IMR-90 (cell line): ENCODE data around the gene CHD6. TPM values are rescaled to one million over a fixed set of nuclear protein-coding genes. Genes with fewer than 3 reads are reported as not detected.

Experiments
- ATAC-seq: fragments of 200-7000 bp; cut with Tn5 transposase; 2 replicates; pipeline ENCODE4 v1.9.1; 2020; ENCODE audit warnings: low read depth, mild to moderate bottlenecking, moderate library complexity
- BruUV-seq: library from RNA; stranded (reverse); fragments of 400-500 nt; replicated peaks from 2 replicates; lab custom pipeline; 2021; lab: Mats Ljungman, UMichigan
- CTCF ChIA-PET: fragments of 300-600 bp; formaldehyde crosslinking; extraction: SDS; loops from one replicate; lab custom pipeline; 2021; ENCODE audit warnings: antibody characterized with exemption; lab: Yijun Ruan, JAX
- POLR2A ChIA-PET: fragments of 300-600 bp; sonication (Branson Sonifier 250); formaldehyde crosslinking; loops from one replicate; lab custom pipeline; 2022; ENCODE audit warnings: antibody characterized with exemption; ENCODE audit not compliant: unreplicated experiment; lab: Charles Lee
- DNase-seq: peaks from one replicate; pipeline ENCODE4 v3.0.0; 2013
- H2AFZ ChIP-seq: replicated peaks from 2 replicates; pipeline ENCODE3; 2013; ENCODE audit warnings: low read length, mild to moderate bottlenecking; ENCODE audit not compliant: poor library complexity
- H2AK5ac ChIP-seq: 2 replicates; pipeline ENCODE4 v1.6.1; 2013; ENCODE audit warnings: low read depth, low read length, inconsistent platforms
- H2AK9ac ChIP-seq: replicated peaks from 2 replicates; pipeline ENCODE3; 2013; ENCODE audit warnings: mild to moderate bottlenecking, low read depth, low read length, moderate library complexity; ENCODE audit not compliant: poor library complexity
- H2BK120ac ChIP-seq: 2 replicates; pipeline ENCODE4 v1.6.1; 2013; ENCODE audit warnings: low read depth, low read length, inconsistent platforms
- H2BK15ac ChIP-seq: 3 replicates; pipeline ENCODE4 v1.6.1; 2013; ENCODE audit warnings: low read depth, low read length, inconsistent platforms
- H2BK20ac ChIP-seq: 2 replicates; pipeline ENCODE4 v1.6.1; 2013; ENCODE audit warnings: low read depth, mild to moderate bottlenecking, inconsistent platforms, low read length, moderate library complexity
- H2BK5ac ChIP-seq: 2 replicates; pipeline ENCODE4 v1.6.1; 2013; ENCODE audit warnings: mild to moderate bottlenecking, low read depth, low read length, inconsistent platforms; ENCODE audit not compliant: poor library complexity, severe bottlenecking
- H3K14ac ChIP-seq: replicated peaks from 2 replicates; pipeline ENCODE4 v1.6.1; 2013; ENCODE audit warnings: low read depth, low read length, inconsistent platforms
- H3K18ac ChIP-seq: 2 replicates; pipeline ENCODE4 v1.6.1; 2013; ENCODE audit warnings: low read depth, low read length, control low read depth
- H3K23ac ChIP-seq: 2 replicates; pipeline ENCODE4 v1.6.1; 2013; ENCODE audit warnings: low read depth, low read length, inconsistent platforms
- H3K27ac ChIP-seq: 2 replicates; pipeline ENCODE4 v1.5.1; 2013; ENCODE audit warnings: mild to moderate bottlenecking, control low read depth, low read length; ENCODE audit not compliant: insufficient read depth
- H3K27me3 ChIP-seq: 2 replicates; pipeline ENCODE4 v1.6.1; 2013; ENCODE audit warnings: low read length; ENCODE audit not compliant: control insufficient read depth, insufficient read depth
- H3K36me3 ChIP-seq: 2 replicates; pipeline ENCODE4 v1.6.1; 2013; ENCODE audit warnings: low read length, mixed read lengths; ENCODE audit not compliant: control insufficient read depth, insufficient read depth
- H3K4ac ChIP-seq: 2 replicates; pipeline ENCODE4 v1.6.1; 2013; ENCODE audit warnings: low read depth, low read length, inconsistent platforms
- H3K4me1 ChIP-seq: 2 replicates; pipeline ENCODE4 v1.6.1; 2013; ENCODE audit warnings: low read length, mixed read lengths; ENCODE audit not compliant: control insufficient read depth, insufficient read depth
- H3K4me2 ChIP-seq: 2 replicates; pipeline ENCODE4 v1.6.1; 2013; ENCODE audit warnings: low read depth, mild to moderate bottlenecking, control low read depth, low read length, moderate library complexity
- H3K4me3 ChIP-seq: 2 replicates; pipeline ENCODE4 v1.5.1; 2013; ENCODE audit warnings: low read depth, mild to moderate bottlenecking, control low read depth, low read length, moderate library complexity; ENCODE audit not compliant: insufficient read depth
- H3K56ac ChIP-seq: 2 replicates; pipeline ENCODE4 v1.6.1; 2013; ENCODE audit warnings: low read length, inconsistent platforms; ENCODE audit not compliant: insufficient read depth; ENCODE audit errors: extremely low read depth
- H3K79me1 ChIP-seq, 2 experiments: 2 replicates each; pipeline ENCODE4 v1.6.1; 2013; ENCODE audit warnings: low read length in 2 of 2, inconsistent platforms in 1 of 2, low read depth in 1 of 2
- H3K9ac ChIP-seq: 2 replicates; pipeline ENCODE4 v1.6.1; 2013; ENCODE audit warnings: low read depth, low read length, control low read depth
- H3K9me1 ChIP-seq: 2 replicates; pipeline ENCODE4 v1.6.1; 2013; ENCODE audit warnings: low read length, inconsistent platforms; ENCODE audit not compliant: insufficient read depth
- H3K9me3 ChIP-seq: 2 replicates; pipeline ENCODE4 v1.6.1; 2013; ENCODE audit warnings: low read length; ENCODE audit not compliant: control insufficient read depth, insufficient read depth
- H4K20me1 ChIP-seq: 2 replicates; pipeline ENCODE4 v1.6.1; 2013; ENCODE audit warnings: low read length, inconsistent platforms; ENCODE audit not compliant: insufficient read depth
- H4K5ac ChIP-seq: 2 replicates; pipeline ENCODE4 v1.6.1; 2013; ENCODE audit warnings: mild to moderate bottlenecking, low read depth, low read length, control low read depth
- H4K8ac ChIP-seq, 2 experiments: 2 replicates each; pipeline ENCODE4 v1.6.1; 2013; ENCODE audit warnings: low read depth in 2 of 2, low read length in 2 of 2, control low read depth in 1 of 2, inconsistent platforms in 1 of 2
- H4K91ac ChIP-seq: 2 replicates; pipeline ENCODE4 v1.6.1; 2013; ENCODE audit warnings: low read depth, low read length, inconsistent platforms; ENCODE audit not compliant: insufficient read depth
- CEBPB ChIP-seq: IDR thresholded peaks from 2 replicates; pipeline ENCODE4 v1.6.1; 2012; ENCODE audit warnings: low read depth, low read length, improper control_type of control experiment
- CHD1 ChIP-seq: IDR thresholded peaks from 2 replicates; pipeline ENCODE4 v1.6.1; 2012; ENCODE audit warnings: low read depth, low read length, improper control_type of control experiment
- ELK1 ChIP-seq: fragments of 150-350 bp; IDR thresholded peaks from 2 replicates; pipeline ENCODE4 v1.6.1; 2016; ENCODE audit warnings: low read depth, mild to moderate bottlenecking, low read length, moderate library complexity, borderline replicate concordance
- FOS ChIP-seq: fragments of 150-350 bp; IDR thresholded peaks from 2 replicates; pipeline ENCODE4 v1.6.1; 2016; ENCODE audit warnings: low read depth, low read length
- MAFK ChIP-seq: IDR thresholded peaks from 2 replicates; pipeline ENCODE4 v1.6.1; 2012; ENCODE audit warnings: low read depth, low read length, improper control_type of control experiment
- MAZ ChIP-seq: IDR thresholded peaks from 2 replicates; pipeline ENCODE4 v1.6.1; 2012; ENCODE audit warnings: low read depth, mild to moderate bottlenecking, low read length, improper control_type of control experiment, moderate library complexity, borderline replicate concordance
- MXI1 ChIP-seq: IDR thresholded peaks from 2 replicates; pipeline ENCODE4 v1.6.1; 2012; ENCODE audit warnings: low read depth, mild to moderate bottlenecking, low read length, moderate library complexity, borderline replicate concordance
- NFE2L2 ChIP-seq: fragments of 150-350 bp; IDR thresholded peaks from 2 replicates; pipeline ENCODE4 v1.6.1; 2016; ENCODE audit warnings: low read depth, mild to moderate bottlenecking, low read length
- POLR2A ChIP-seq: IDR thresholded peaks from 2 replicates; pipeline ENCODE4 v1.6.1; 2012; ENCODE audit warnings: mild to moderate bottlenecking, low read depth, low read length
- RCOR1 ChIP-seq: IDR thresholded peaks from 2 replicates; pipeline ENCODE4 v1.6.1; 2012; ENCODE audit warnings: mild to moderate bottlenecking, low read length, improper control_type of control experiment; ENCODE audit not compliant: insufficient replicate concordance
- RFX5 ChIP-seq: IDR thresholded peaks from 2 replicates; pipeline ENCODE4 v1.8.0; 2012; ENCODE audit warnings: low read depth, mild to moderate bottlenecking, low read length, moderate library complexity
- SMC3 ChIP-seq: fragments of 150-350 bp; IDR thresholded peaks from 2 replicates; pipeline ENCODE4 v1.6.1; 2016; ENCODE audit warnings: low read depth, mild to moderate bottlenecking, antibody characterized with exemption, low read length, moderate library complexity
- USF2 ChIP-seq: fragments of 150-350 bp; IDR thresholded peaks from 2 replicates; pipeline ENCODE4 v1.6.1; 2017; ENCODE audit warnings: mild to moderate bottlenecking, antibody characterized with exemption, low read length, low read depth
- WGBS, 2 experiments: methylation state at CpG; one replicate each; pipeline versions ENCODE4 v1.1.5 to v1.1.7; 2013; ENCODE audit warnings: missing lambda C conversion rate in 2 of 2; ENCODE audit not compliant: insufficient read length in 1 of 2; ENCODE audit errors: extremely low coverage in 2 of 2; 5-methylcytosine and 5-hydroxymethylcytosine counted together
- dilution Hi-C: fragments of 300-500 bp; cut with HindIII; formaldehyde crosslinking; loops from one replicate; pipeline ENCODE4 v1.14.3; 2018; ENCODE audit warnings: low sequenced_read_pairs; ENCODE audit not compliant: unreplicated experiment
- in situ Hi-C: fragments of 300-500 bp; cut with MboI; formaldehyde crosslinking; loops from 3 replicates; pipeline ENCODE4 v1.14.3; 2019; ENCODE audit warnings: low sequenced_read_pairs, inconsistent platforms, mixed read lengths
- intact Hi-C: fragments of 100-400 bp; cut with micrococcal nuclease; formaldehyde crosslinking; loops from 2 replicates; pipeline ENCODE4 v1.10.0; 2022
- polyA plus RNA-seq, 3 experiments: library from polyadenylated mRNA; depleted of rRNA; stranded (reverse); fragments of >200 nt; gene quantifications; 2 replicates each; pipeline ENCODE4 v1.2.3, GENCODE V29; 2012; ENCODE audit warnings: low replicate concordance in 1 of 3
- total RNA-seq: library from RNA; depleted of rRNA; stranded (reverse); fragments of >200 nt; gene quantifications from 2 replicates; pipeline ENCODE4 v1.2.3, GENCODE V29; 2012

Gene CHD6
- total and polyA plus RNA-seq, 2 of the 4 experiments (the other 2 are of a cell fraction): 8.8 to 26.7 TPM

GRCh38 chr20:41359541-41360011, 258.6 kb downstream of the CHD6 start:
- no peak overlapping the region for H3K14ac ChIP-seq
- no peaks in the 10 kb centered on the region for H3K36me3 ChIP-seq
- H4K20me1 ChIP-seq: no peaks in the 10 kb centered on the region
- ChIA-PET POLR2A (no interaction called here), CTCF (no interaction called here)
- no peak overlapping the region for H4K8ac ChIP-seq
- no peak overlapping the region for H2BK20ac ChIP-seq
- no peak overlapping the region for H2BK15ac ChIP-seq
- no peaks in the 10 kb centered on the region for H3K4me1 ChIP-seq
- H3K79me1 ChIP-seq: no peaks in the 10 kb centered on the region
- no peak overlapping the region; the same call in 1 of the 2 replicates for H2AK5ac ChIP-seq
- dilution Hi-C loops: no loop called here
- no peak overlapping the region for H2BK5ac ChIP-seq
- H3K4ac ChIP-seq: no peak overlapping the region
- no peak overlapping the region for H3K9ac ChIP-seq
- in situ Hi-C loops: no loop called here
- DNase-seq (no peak), ATAC-seq (no peak)
- no peaks in the 10 kb centered on the region for H3K9me3 ChIP-seq
- no peak overlapping the region for H3K18ac ChIP-seq
- intact Hi-C loops: no loop called here
- peaks cover 10% of the 10 kb centered on the region for H3K27me3 ChIP-seq
- no peak overlapping the region for H3K23ac ChIP-seq
- H3K27ac ChIP-seq: no peak overlapping the region
- no peak overlapping the region for H3K56ac ChIP-seq
- no peak overlapping the region for H4K91ac ChIP-seq
- H2BK120ac ChIP-seq: no peak overlapping the region
- H3K4me2 ChIP-seq: no peak overlapping the region
- no peaks in the 10 kb centered on the region for H3K9me1 ChIP-seq
- WGBS, 2 experiments: 100% methylated on average over 1 of the region's 9 CpGs; no CpG with 5 or more reads in 1 of the 2 experiments
- TF ChIP-seq FOS: no peak
- no peak for TF ChIP-seq USF2
- TF ChIP-seq CHD1: no peak
- no peak for TF ChIP-seq MAFK
- no peak for TF ChIP-seq MAZ
- TF ChIP-seq SMC3: no peak
- no peak for TF ChIP-seq CEBPB
- TF ChIP-seq NFE2L2: no peak
- TF ChIP-seq RCOR1: no peak
- no peak for TF ChIP-seq RFX5
- no peak for TF ChIP-seq ELK1
- no peak for TF ChIP-seq POLR2A
- TF ChIP-seq MXI1: no peak
- BruUV-seq: no TSS peak
- no peak overlapping the region for H3K4me3 ChIP-seq
- H4K5ac ChIP-seq: no peak overlapping the region
- H2AFZ ChIP-seq: no peak overlapping the region
- H2AK9ac ChIP-seq: no peak overlapping the region
